K562 (cell line): Measurements from ENCODE around the gene OPCML. TPM values are rescaled to one million over a fixed set of nuclear protein-coding genes. Genes with fewer than 3 reads are reported as not detected.

Source experiments
- ATAC-seq: fragments of 200-7000 bp; cut with Tn5 transposase; 3 replicates; pipeline ENCODE4 v1.9.1; 2020; ENCODE audit warnings: moderate library complexity
- BruUV-seq: library from RNA; stranded (reverse); fragments of 400-500 nt; replicated peaks from 2 replicates; lab custom pipeline; 2021; lab: Mats Ljungman, UMichigan
- CTCF ChIA-PET: fragments of 300-600 bp; formaldehyde crosslinking; extraction: SDS; loops from one replicate; lab custom pipeline; 2021; ENCODE audit warnings: low intra/inter-chr PET ratio; lab: Yijun Ruan, JAX
- POLR2A ChIA-PET: fragments of 300-600, 350-650 bp; sonication (Branson Sonifier 250); formaldehyde crosslinking; extraction: SDS; loops from one replicate; lab custom pipeline; 2021; ENCODE audit warnings: antibody characterized with exemption, inconsistent platforms; lab: Yijun Ruan, JAX
- DNase-seq, 4 experiments: peaks; one replicate each; pipeline versions ENCODE4 v3.0.0 to v3.0.0-alpha.2; 2011 to 2018; ENCODE audit warnings: low spot score in 3 of 4, mixed read lengths in 3 of 4; ENCODE audit errors: extremely low read depth in 1 of 4
- FAIRE-seq: peaks from 2 replicates; lab custom pipeline; 2011; peaks lifted over from hg19 to GRCh38; lab: Jason Lieb, UNC
- H2AFZ ChIP-seq: 2 replicates; pipeline ENCODE4 v1.6.0; 2011; ENCODE audit warnings: low read depth, low read length, control low read depth, inconsistent platforms
- H3K27ac ChIP-seq: fragments of 200-600 bp; 3 replicates; pipeline ENCODE4 v1.8.0; 2011; ENCODE audit warnings: low read depth, mild to moderate bottlenecking, control low read depth, inconsistent platforms, low read length, moderate library complexity, mixed read lengths; ENCODE audit errors: extremely low read depth
- H3K27me3 ChIP-seq, 2 experiments: fragments of 300-600 bp in 1 of 2; 2 replicates in 1 of 2; 3 replicates in 1 of 2; pipeline versions ENCODE4 v1.6.0 to v1.8.0; 2011; ENCODE audit warnings: inconsistent platforms in 2 of 2, low read length in 2 of 2, mild to moderate bottlenecking in 1 of 2, mixed read lengths in 1 of 2, moderate library complexity in 1 of 2; ENCODE audit not compliant: control insufficient read depth in 2 of 2, insufficient read depth in 2 of 2
- H3K36me3 ChIP-seq: fragments of 300-600 bp; 3 replicates; pipeline ENCODE4 v1.8.0; 2011; ENCODE audit warnings: mild to moderate bottlenecking, low read length, inconsistent platforms; ENCODE audit not compliant: control insufficient read depth, insufficient read depth
- H3K4me1 ChIP-seq, 2 experiments: fragments of 200-600 bp in 1 of 2; replicated peaks in 1 of 2; 2 replicates in 1 of 2; 3 replicates in 1 of 2; pipeline versions ENCODE4 v1.5.1 to v1.8.0; 2011; ENCODE audit warnings: inconsistent platforms in 2 of 2, low read length in 2 of 2, mild to moderate bottlenecking in 1 of 2, mixed read lengths in 1 of 2, moderate library complexity in 1 of 2; ENCODE audit not compliant: control insufficient read depth in 2 of 2, insufficient read depth in 2 of 2
- H3K4me2 ChIP-seq: 2 replicates; pipeline ENCODE4 v1.6.1; 2011; ENCODE audit warnings: low read length, control low read depth, inconsistent platforms, mixed read lengths; ENCODE audit not compliant: insufficient read depth
- H3K4me3 ChIP-seq: fragments of 200-600 bp; sonication (generic), shearing (Covaris generic); 2 replicates; pipeline ENCODE4 v1.5.1; 2016; ENCODE audit warnings: control low read depth, inconsistent platforms
- H3K79me2 ChIP-seq: fragments of 200-600 bp; 3 replicates; pipeline ENCODE4 v1.8.0; 2011; ENCODE audit warnings: low read length, inconsistent platforms; ENCODE audit not compliant: control insufficient read depth, insufficient read depth
- H3K9ac ChIP-seq, 2 experiments: 2 replicates each; pipeline versions ENCODE4 v1.6.0 to v1.6.1; 2011; ENCODE audit warnings: low read depth in 2 of 2, low read length in 2 of 2, control low read depth in 1 of 2, inconsistent platforms in 1 of 2, mild to moderate bottlenecking in 1 of 2, mixed read lengths in 1 of 2; ENCODE audit not compliant: insufficient read depth in 1 of 2
- H3K9me1 ChIP-seq: one replicate; pipeline ENCODE4 v1.6.0; 2011; ENCODE audit warnings: inconsistent platforms, mild to moderate bottlenecking, low read length, moderate library complexity; ENCODE audit not compliant: control insufficient read depth, insufficient read depth
- H3K9me3 ChIP-seq: replicated peaks from 2 replicates; pipeline ENCODE4 v1.5.1; 2011; ENCODE audit warnings: low read depth, low read length, inconsistent platforms; ENCODE audit not compliant: control insufficient read depth, insufficient read depth
- H4K20me1 ChIP-seq: replicated peaks from 2 replicates; pipeline ENCODE4 v1.6.1; 2011; ENCODE audit warnings: low read length, inconsistent platforms, mixed read lengths; ENCODE audit not compliant: control insufficient read depth, insufficient read depth
- ERF ChIP-seq: fragments of 450-650 bp; formaldehyde crosslinking; IDR thresholded peaks from 2 replicates; pipeline ENCODE4 v1.4.0; 2020; ENCODE audit warnings: mild to moderate bottlenecking, mixed read lengths
- ESRRA ChIP-seq: fragments of 450-650 bp; IDR thresholded peaks from 2 replicates; pipeline ENCODE4 v1.6.1; 2014; ENCODE audit warnings: low read depth, mild to moderate bottlenecking, moderate library complexity, borderline replicate concordance
- ETV5 ChIP-seq: sonication (generic); formaldehyde crosslinking; IDR thresholded peaks from 2 replicates; pipeline ENCODE4 v1.4.0; 2020; ENCODE audit warnings: low read depth, mild to moderate bottlenecking, missing genetic modification reagents
- HINFP ChIP-seq: fragments of 450-650 bp; conservative IDR thresholded peaks from 2 replicates; pipeline ENCODE4 v1.6.1; 2016; ENCODE audit warnings: missing genetic modification characterization, low read depth, mild to moderate bottlenecking, control low read depth, missing compliant biosample characterization
- LARP7 ChIP-seq: fragments of 450-650 bp; IDR thresholded peaks from 2 replicates; pipeline ENCODE4 v1.6.1; 2016
- PHB2 ChIP-seq: fragments of 450-650 bp; IDR thresholded peaks from 2 replicates; pipeline ENCODE4 v1.6.1; 2017; ENCODE audit warnings: low read depth
- PHTF2 ChIP-seq: fragments of 250-450 bp; sonication (Bioruptor Pico); IDR thresholded peaks from 2 replicates; pipeline ENCODE4 v1.5.0; 2021; ENCODE audit warnings: mild to moderate bottlenecking
- RFX7 ChIP-seq: fragments of 250-450 bp; sonication (Bioruptor Pico); IDR thresholded peaks from 2 replicates; pipeline ENCODE4 v1.5.1; 2021; ENCODE audit warnings: mild to moderate bottlenecking
- SMARCB1 ChIP-seq: IDR thresholded peaks from 2 replicates; pipeline ENCODE4 v1.6.1; 2011; ENCODE audit warnings: improper control_type of control experiment, low read depth; ENCODE audit not compliant: insufficient read length
- SNAPC5 ChIP-seq: fragments of 250-450 bp; sonication (Bioruptor Pico); IDR thresholded peaks from 2 replicates; pipeline ENCODE4 v1.8.0; 2021; ENCODE audit warnings: moderate library complexity, mild to moderate bottlenecking, inconsistent platforms
- USF1 ChIP-seq: sonication (generic); formaldehyde crosslinking; IDR thresholded peaks from 2 replicates; pipeline ENCODE4 v1.9.0; 2022; ENCODE audit warnings: mild to moderate bottlenecking, missing genetic modification reagents
- XRCC3 ChIP-seq: fragments of 450-650 bp; IDR thresholded peaks from 2 replicates; pipeline ENCODE4 v1.6.1; 2017; ENCODE audit warnings: mild to moderate bottlenecking, moderate library complexity
- ZBTB34 ChIP-seq: fragments of 250-450 bp; sonication (Bioruptor Pico); IDR thresholded peaks from 2 replicates; pipeline ENCODE4 v1.8.0; 2021; ENCODE audit warnings: mild to moderate bottlenecking, moderate library complexity
- WGBS: fragments of 100-300 bp; shearing (Covaris generic); methylation state at CpG from one replicate; pipeline ENCODE4 v1.1.6; 2016; ENCODE audit warnings: low coverage, mixed read lengths; ENCODE audit not compliant: insufficient coverage; ENCODE audit errors: missing lambda C conversion rate; 5-methylcytosine and 5-hydroxymethylcytosine counted together
- in situ Hi-C: fragments of 300-500 bp; cut with MboI; formaldehyde crosslinking; loops from 4 replicates; pipeline ENCODE4 v1.15.0; 2018; ENCODE audit warnings: inconsistent platforms, mixed read lengths
- intact Hi-C: fragments of 100-400 bp; cut with micrococcal nuclease; formaldehyde crosslinking; loops from 2 replicates; pipeline ENCODE4 v1.14.2; 2022
- polyA plus RNA-seq, 8 experiments: library from polyadenylated mRNA; depleted of rRNA in 4 of 8; stranded (reverse) in 5 of 8; unstranded in 3 of 8; fragments of >200 nt; fragmentation: Nextera tagmentation in 2 of 8; fragmentation: Illumina TruSeq in 1 of 8; extraction: Ambion mirVana in 2 of 8; extraction: Trizol in 1 of 8; gene quantifications; 2 replicates each; pipeline versions ENCODE4 v1.2.1 to v1.2.3, GENCODE V29; 2011 to 2014; ENCODE audit warnings: inconsistent platforms in 1 of 8, missing spikeins in 1 of 8
- total RNA-seq, 7 experiments: library from RNA; depleted of rRNA in 6 of 7; stranded (reverse); fragments of >200 nt in 6 of 7; fragmentation: Illumina TruSeq in 2 of 7; extraction: Trizol in 2 of 7; gene quantifications; 2 replicates each; pipeline versions ENCODE4 v1.2.1 to v1.2.3, GENCODE V29; 2011 to 2021; ENCODE audit warnings: low replicate concordance in 1 of 7

OPCML gene
- total and polyA plus RNA-seq, 9 of the 15 experiments (the other 6 are each of a cell fraction or from before 2014, with no cell fraction given), result not detected

GRCh38 chr11:132937016-132937415 is 595.3 kb downstream of the OPCML start:
- in situ Hi-C loops, result no loop called here
- POLR2A ChIA-PET, result interaction anchor here (0.6 kb wide), 1 partner anchor 241 kb away, joined by 3 read pairs; no protein-coding TSS in a partner anchor
- H3K36me3 ChIP-seq, result no peaks in the 10 kb centered on the region
- no peak overlapping the region for H2AFZ ChIP-seq
- no peaks in the 10 kb centered on the region for H3K27me3 ChIP-seq
- no peak for TF ChIP-seq XRCC3
- TF ChIP-seq RFX7 (CRISPR knock-in tag), result no peak
- no peak for TF ChIP-seq USF1 (CRISPR knock-in tag)
- TF ChIP-seq LARP7, result no peak
- no peak for TF ChIP-seq ERF (CRISPR knock-in tag)
- TF ChIP-seq SNAPC5 (CRISPR knock-in tag), result no peak
- no peak for TF ChIP-seq HINFP (tag)
- TF ChIP-seq PHB2, result no peak
- TF ChIP-seq ZBTB34 (CRISPR knock-in tag), result no peak
- no peak for TF ChIP-seq PHTF2 (CRISPR knock-in tag)
- TF ChIP-seq SMARCB1, result no peak
- no peak for TF ChIP-seq ESRRA
- no peak for TF ChIP-seq ETV5 (CRISPR knock-in tag)
- TF ChIP-seq, all 486 proteins: peak for 0
- DNase-seq, result no peak
- no TSS peak for BruUV-seq
- no peaks in the 10 kb centered on the region for H3K4me1 ChIP-seq
- H3K9me3 ChIP-seq, result no peaks in the 10 kb centered on the region; the same call in 1 of the 2 replicates
- no peak overlapping the region for H3K9ac ChIP-seq
- no peaks in the 10 kb centered on the region for H4K20me1 ChIP-seq
- H3K79me2 ChIP-seq, result no peaks in the 10 kb centered on the region
- no peaks in the 10 kb centered on the region for H3K9me1 ChIP-seq
- WGBS, result 0% methylated on average over 4 of the region's 4 CpGs
- H3K4me3 ChIP-seq, result no peak overlapping the region
- ATAC-seq, result no peak
- H3K27ac ChIP-seq, result no peak overlapping the region
- intact Hi-C loops, result no loop called here
- CTCF ChIA-PET, result no interaction called here
- no peak for FAIRE-seq
- no peak overlapping the region for H3K4me2 ChIP-seq
